ENCODE results near the gene PMM1. TPM values are rescaled to one million over a fixed set of nuclear protein-coding genes. Genes with fewer than 3 reads are reported as not detected.
"Not testable (repeated sequence)": the region's sequence is repeated elsewhere in the genome, so short reads cannot be mapped to it uniquely, and the experiment has no call there.

The PMM1 gene
- polyA plus RNA-seq, 1 donor (not counting 4 experiments of a cell fraction or from before 2014, with no cell fraction given) = 39.6 TPM

GRCh38 chr22:41631615-41632014, 42.0 kb upstream of the PMM1 start:
- H3K4me1 ChIP-seq (ENCODE audit: control insufficient read depth, extremely low read depth, insufficient read depth, low read length) = peaks cover 11% of the 10 kb centered on the region
- H3K36me3 ChIP-seq (ENCODE audit: control insufficient read depth in 2 of 2, extremely low read depth in 1 of 2, insufficient read depth in 2 of 2, low read length in 2 of 2) = peaks cover 24% of the 10 kb centered on the region in 2 experiments
- H3K4me3 ChIP-seq (ENCODE audit: control insufficient read depth in 2 of 3, extremely low read depth in 1 of 3, insufficient read depth in 2 of 3, low read depth in 1 of 3, low read length in 3 of 3); H3K9me1 ChIP-seq (ENCODE audit: control insufficient read depth, extremely low read depth, insufficient read depth, low read length); DNase-seq (ENCODE audit: low read depth, low spot score); H2AFZ ChIP-seq (ENCODE audit: control insufficient read depth, low read length); H3K9me3 ChIP-seq (ENCODE audit: control insufficient read depth, low read depth, low read length); H4K20me1 ChIP-seq (ENCODE audit: control insufficient read depth, extremely low read depth, insufficient read depth, low read length); H3K27ac ChIP-seq (ENCODE audit: control insufficient read depth, insufficient read depth, low read length); H3K27me3 ChIP-seq (ENCODE audit: control insufficient read depth, extremely low read depth, insufficient read depth, low read length); H3K4me2 ChIP-seq (ENCODE audit: control insufficient read depth, extremely low read depth, insufficient read depth, low read depth, low read length); FAIRE-seq; dilution Hi-C loops (cut with MboI; ENCODE audit: extremely low pct_ligation_motif_present, low sequenced_read_pairs); H3K9ac ChIP-seq (ENCODE audit: control insufficient read depth, extremely low read depth, insufficient read depth, low read length): not testable (repeated sequence)
- H3K79me2 ChIP-seq (ENCODE audit: control insufficient read depth, insufficient read depth, low read length) = peaks cover 39% of the 10 kb centered on the region

- DNase-seq (ENCODE audit: low read depth, low spot score); H3K4me2 ChIP-seq (ENCODE audit: control insufficient read depth, extremely low read depth, insufficient read depth, low read depth, low read length); H3K27me3 ChIP-seq (ENCODE audit: control insufficient read depth, extremely low read depth, insufficient read depth, low read length); H3K27ac ChIP-seq (ENCODE audit: control insufficient read depth, insufficient read depth, low read length); H3K4me3 ChIP-seq (ENCODE audit: control insufficient read depth in 2 of 3, extremely low read depth in 1 of 3, insufficient read depth in 2 of 3, low read depth in 1 of 3, low read length in 3 of 3); H4K20me1 ChIP-seq (ENCODE audit: control insufficient read depth, extremely low read depth, insufficient read depth, low read length); H3K9me3 ChIP-seq (ENCODE audit: control insufficient read depth, low read depth, low read length); H3K9ac ChIP-seq (ENCODE audit: control insufficient read depth, extremely low read depth, insufficient read depth, low read length); H3K9me1 ChIP-seq (ENCODE audit: control insufficient read depth, extremely low read depth, insufficient read depth, low read length); H3K4me1 ChIP-seq (ENCODE audit: control insufficient read depth, extremely low read depth, insufficient read depth, low read length); FAIRE-seq; dilution Hi-C loops (cut with MboI; ENCODE audit: extremely low pct_ligation_motif_present, low sequenced_read_pairs); H2AFZ ChIP-seq (ENCODE audit: control insufficient read depth, low read length): not testable (repeated sequence)
- Histone ChIP-seq H3K79me2 (ENCODE audit: control insufficient read depth, insufficient read depth, low read length) (peaks cover 41% of the 10 kb centered on the region), H3K36me3 (ENCODE audit: control insufficient read depth in 2 of 2, extremely low read depth in 1 of 2, insufficient read depth in 2 of 2, low read length in 2 of 2) (peaks cover 21 to 23% of the 10 kb centered on the region in 2 experiments)
These were observed 41.5 kb upstream of the PMM1 start for GRCh38 chr22:41631115-41631514.

GRCh38 chr22:41625577-41625976, 35.9 kb upstream of the PMM1 start:
- Histone ChIP-seq H3K4me3 (ENCODE audit: control insufficient read depth in 2 of 3, extremely low read depth in 1 of 3, insufficient read depth in 2 of 3, low read depth in 1 of 3, low read length in 3 of 3) (no peak overlapping the region), H3K4me2 (ENCODE audit: control insufficient read depth, extremely low read depth, insufficient read depth, low read depth, low read length) (no peak overlapping the region), H3K9me3 (ENCODE audit: control insufficient read depth, low read depth, low read length) (no peaks in the 10 kb centered on the region), H3K27ac (ENCODE audit: control insufficient read depth, insufficient read depth, low read length) (no peak overlapping the region), H2AFZ (ENCODE audit: control insufficient read depth, low read length) (no peak overlapping the region), H4K20me1 (ENCODE audit: control insufficient read depth, extremely low read depth, insufficient read depth, low read length) (peaks cover 6% of the 10 kb centered on the region), H3K36me3 (ENCODE audit: control insufficient read depth in 2 of 2, extremely low read depth in 1 of 2, insufficient read depth in 2 of 2, low read length in 2 of 2) (peaks cover 21 to 24% of the 10 kb centered on the region in 2 experiments), H3K9me1 (ENCODE audit: control insufficient read depth, extremely low read depth, insufficient read depth, low read length) (no peaks in the 10 kb centered on the region), H3K79me2 (ENCODE audit: control insufficient read depth, insufficient read depth, low read length) (peaks cover 72% of the 10 kb centered on the region), H3K4me1 (ENCODE audit: control insufficient read depth, extremely low read depth, insufficient read depth, low read length) (peaks cover 9% of the 10 kb centered on the region), H3K9ac (ENCODE audit: control insufficient read depth, extremely low read depth, insufficient read depth, low read length) (no peak overlapping the region), H3K27me3 (ENCODE audit: control insufficient read depth, extremely low read depth, insufficient read depth, low read length) (no peaks in the 10 kb centered on the region)
- no peak for DNase-seq (ENCODE audit: low read depth, low spot score)
- TF ChIP-seq EZH2 (IDR thresholded peaks at IDR 0.05; ENCODE audit: low read length) = no peak
- TF ChIP-seq CTCF (optimal IDR thresholded peaks at IDR 0.05 in 1 of 3, IDR thresholded peaks at IDR 0.05 in 1 of 3, conservative IDR thresholded peaks at IDR 0.05 in 1 of 3; ENCODE audit: extremely low read depth in 1 of 3, insufficient read depth in 2 of 3, low read length in 3 of 3) = no peak
- dilution Hi-C loops (cut with MboI; ENCODE audit: extremely low pct_ligation_motif_present, low sequenced_read_pairs) = no loop called here
- FAIRE-seq = no peak
